PC-9 (cell line): Measurements from ENCODE around the gene SP140. TPM values are rescaled to one million over a fixed set of nuclear protein-coding genes. Genes with fewer than 3 reads are reported as not detected.

ENCODE experiments used
- BruUV-seq: library from RNA; stranded (reverse); fragments of 400-500 nt; replicated peaks from 2 replicates; lab custom pipeline; 2021; lab: Mats Ljungman, UMichigan
- CTCF ChIA-PET: fragments of 300-600 bp; sonication (Branson Sonifier 250); formaldehyde crosslinking; loops from one replicate; lab custom pipeline; 2022; ENCODE audit warnings: antibody characterized with exemption; lab: Charles Lee
- POLR2A ChIA-PET: fragments of 300-600 bp; sonication (Branson Sonifier 250); formaldehyde crosslinking; loops from one replicate; lab custom pipeline; 2022; ENCODE audit warnings: antibody characterized with exemption; ENCODE audit not compliant: unreplicated experiment; lab: Charles Lee
- DNase-seq, 2 experiments: peaks; one replicate each; pipeline versions ENCODE4 v3.0.0 to v3.0.0-alpha.2; 2015 to 2022; ENCODE audit warnings: mixed read lengths in 1 of 2
- H2AFZ ChIP-seq: fragments of 200-600 bp; sonication (generic); 2 replicates; pipeline ENCODE4 v1.8.1; 2017; ENCODE audit warnings: antibody characterized with exemption
- H3F3A ChIP-seq: fragments of 200-600 bp; sonication (generic); 2 replicates; pipeline ENCODE4 v1.8.1; 2017; ENCODE audit warnings: antibody characterized with exemption, mild to moderate bottlenecking, low read depth; ENCODE audit not compliant: insufficient read depth
- H3K27ac ChIP-seq: fragments of 200-600 bp; sonication (generic); 2 replicates; pipeline ENCODE4 v1.6.1; 2016; ENCODE audit warnings: mixed run types
- H3K27me3 ChIP-seq: fragments of 200-600 bp; sonication (generic); 2 replicates; pipeline ENCODE4 v1.6.1; 2016; ENCODE audit warnings: low read depth, mixed run types; ENCODE audit not compliant: insufficient read depth
- H3K36me3 ChIP-seq: fragments of 200-600 bp; sonication (generic); 2 replicates; pipeline ENCODE4 v1.6.1; 2016; ENCODE audit warnings: low read depth, mixed run types
- H3K4me1 ChIP-seq: fragments of 200-600 bp; sonication (generic); replicated peaks from 2 replicates; pipeline ENCODE4 v1.6.1; 2016; ENCODE audit warnings: mixed run types; ENCODE audit not compliant: insufficient read depth
- H3K4me2 ChIP-seq: fragments of 200-600 bp; sonication (generic); 2 replicates; pipeline ENCODE4 v1.6.1; 2017; ENCODE audit warnings: mixed run types
- H3K4me3 ChIP-seq: fragments of 200-600 bp; sonication (generic); 2 replicates; pipeline ENCODE4 v1.6.1; 2016; ENCODE audit warnings: mixed run types
- H3K79me2 ChIP-seq: fragments of 200-600 bp; sonication (generic); 2 replicates; pipeline ENCODE4 v1.6.1; 2017; ENCODE audit warnings: low read depth, mixed run types
- H3K9me2 ChIP-seq: fragments of 200-600 bp; sonication (generic); 2 replicates; pipeline ENCODE4 v1.8.1; 2017; ENCODE audit warnings: mild to moderate bottlenecking; ENCODE audit not compliant: insufficient read depth
- H3K9me3 ChIP-seq: fragments of 200-600 bp; sonication (generic); 2 replicates; pipeline ENCODE4 v1.8.1; 2016; ENCODE audit warnings: low read depth; ENCODE audit not compliant: insufficient read depth
- H4K20me1 ChIP-seq: fragments of 200-600 bp; sonication (generic); 2 replicates; pipeline ENCODE4 v1.8.1; 2017; ENCODE audit not compliant: insufficient read depth
- EZH2 ChIP-seq: fragments of 200-600 bp; sonication (generic); IDR thresholded peaks from 2 replicates; pipeline ENCODE4 v1.8.0; 2017; ENCODE audit warnings: antibody characterized with exemption, low read depth
- intact Hi-C: fragments of 100-400 bp; cut with micrococcal nuclease; formaldehyde crosslinking; loops from one replicate; pipeline ENCODE4 v1.10.0; 2022; ENCODE audit not compliant: unreplicated experiment
- total RNA-seq: library from RNA; stranded (reverse); gene quantifications from 2 replicates; pipeline ENCODE4 v1.2.3, GENCODE V29; 2021
- TF ChIP-seq, protein P1 (sequence below): fragments of 200-600 bp; sonication (generic); conservative IDR thresholded peaks from 2 replicates; pipeline ENCODE4 v1.6.1; 2017; ENCODE audit warnings: mixed run types, antibody characterized with exemption, mild to moderate bottlenecking, moderate library complexity

SP140 gene
- total RNA-seq, 1 experiment from 2014 or later: 0.83 TPM

DNA sequence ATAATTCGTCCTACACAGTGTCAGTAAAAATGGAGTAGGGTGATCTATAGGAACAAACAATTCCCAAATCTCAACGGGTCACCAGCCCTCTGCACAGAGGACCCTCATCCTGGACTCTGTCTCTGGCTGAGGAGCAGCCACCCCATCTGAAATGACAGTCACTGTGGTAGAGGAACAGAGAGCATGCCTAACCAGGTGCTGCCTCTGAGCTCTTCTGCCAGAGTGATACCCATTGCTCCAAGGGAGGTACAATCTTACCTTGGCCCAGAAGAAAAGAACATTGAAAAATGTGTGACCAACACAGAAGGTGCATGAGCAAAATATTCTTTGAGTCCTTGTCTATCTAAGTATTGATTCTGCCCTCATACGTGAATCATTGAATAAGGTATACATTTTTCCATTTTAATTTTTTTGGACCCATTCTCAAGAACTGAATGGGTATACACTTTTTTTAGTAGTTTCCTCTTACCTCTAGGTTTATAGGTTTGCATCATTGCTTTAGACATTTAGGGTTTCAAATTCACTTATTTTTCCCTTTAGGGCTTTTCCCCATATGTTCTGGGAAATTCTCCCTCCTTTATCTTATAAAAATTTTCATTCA is 8.7 kb downstream of the SP140 start:
- intact Hi-C loops: no loop called here
- peaks cover 18% of the 10 kb centered on the region; the same call in 1 of the 2 replicates for H3K9me3 ChIP-seq
- H3K9me2 ChIP-seq: no peaks in the 10 kb centered on the region
- TF ChIP-seq, protein P1, sequence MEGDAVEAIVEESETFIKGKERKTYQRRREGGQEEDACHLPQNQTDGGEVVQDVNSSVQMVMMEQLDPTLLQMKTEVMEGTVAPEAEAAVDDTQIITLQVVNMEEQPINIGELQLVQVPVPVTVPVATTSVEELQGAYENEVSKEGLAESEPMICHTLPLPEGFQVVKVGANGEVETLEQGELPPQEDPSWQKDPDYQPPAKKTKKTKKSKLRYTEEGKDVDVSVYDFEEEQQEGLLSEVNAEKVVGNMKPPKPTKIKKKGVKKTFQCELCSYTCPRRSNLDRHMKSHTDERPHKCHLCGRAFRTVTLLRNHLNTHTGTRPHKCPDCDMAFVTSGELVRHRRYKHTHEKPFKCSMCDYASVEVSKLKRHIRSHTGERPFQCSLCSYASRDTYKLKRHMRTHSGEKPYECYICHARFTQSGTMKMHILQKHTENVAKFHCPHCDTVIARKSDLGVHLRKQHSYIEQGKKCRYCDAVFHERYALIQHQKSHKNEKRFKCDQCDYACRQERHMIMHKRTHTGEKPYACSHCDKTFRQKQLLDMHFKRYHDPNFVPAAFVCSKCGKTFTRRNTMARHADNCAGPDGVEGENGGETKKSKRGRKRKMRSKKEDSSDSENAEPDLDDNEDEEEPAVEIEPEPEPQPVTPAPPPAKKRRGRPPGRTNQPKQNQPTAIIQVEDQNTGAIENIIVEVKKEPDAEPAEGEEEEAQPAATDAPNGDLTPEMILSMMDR: no peak
- TF ChIP-seq EZH2: no peak
- 0 out of 2 replicates have a peak overlapping the region, but pooled peaks have one; percentile 8 for H2AFZ ChIP-seq
- no peak overlapping the region for H3K27ac ChIP-seq
- no peak overlapping the region for H3K4me2 ChIP-seq
- H3K79me2 ChIP-seq: no peaks in the 10 kb centered on the region
- no peaks in the 10 kb centered on the region for H4K20me1 ChIP-seq
- POLR2A ChIA-PET: no interaction called here
- BruUV-seq: no TSS peak
- H3K36me3 ChIP-seq: no peaks in the 10 kb centered on the region
- CTCF ChIA-PET: no interaction called here
- no peaks in the 10 kb centered on the region for H3K27me3 ChIP-seq
- H3K4me1 ChIP-seq: peaks cover 14% of the 10 kb centered on the region
- DNase-seq: no peak
- 0 out of 2 replicates have a peak, but pooled peaks cover 4% of the 10 kb centered on the region for H3F3A ChIP-seq
- H3K4me3 ChIP-seq: no peak overlapping the region

DNA sequence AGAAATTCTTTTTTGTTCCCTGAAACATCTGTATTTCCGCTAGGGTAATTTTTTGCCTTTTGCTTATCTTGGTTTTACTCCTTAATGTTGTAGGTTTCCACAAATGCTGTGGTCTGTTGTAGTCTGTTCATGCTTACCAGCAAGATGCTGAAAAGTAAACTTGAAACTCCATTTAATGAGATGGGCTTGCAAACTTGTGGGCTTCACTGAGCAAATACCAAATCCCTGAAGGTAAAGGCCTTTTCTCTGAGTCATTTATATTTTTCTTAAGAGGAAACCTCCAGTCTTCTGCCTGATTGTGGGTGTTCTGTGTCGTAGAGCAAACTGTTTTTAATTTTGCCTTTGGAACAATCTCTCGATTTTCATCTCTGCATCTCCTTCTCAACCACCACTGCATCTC is 9.3 kb downstream of the SP140 start:
- no peaks in the 10 kb centered on the region for H4K20me1 ChIP-seq
- intact Hi-C loops: no loop called here
- TF ChIP-seq, protein P1: no peak
- TF ChIP-seq EZH2: no peak
- no peaks in the 10 kb centered on the region for H3K79me2 ChIP-seq
- H3K27me3 ChIP-seq: no peaks in the 10 kb centered on the region
- peaks cover 18% of the 10 kb centered on the region; the same call in 1 of the 2 replicates for H3K9me3 ChIP-seq
- H3K9me2 ChIP-seq: no peaks in the 10 kb centered on the region
- no peak for DNase-seq
- BruUV-seq: no TSS peak
- no peak overlapping the region for H3K4me3 ChIP-seq
- no peak overlapping the region for H3K27ac ChIP-seq
- H3K4me1 ChIP-seq: peaks cover 11% of the 10 kb centered on the region
- ChIA-PET POLR2A (no interaction called here), CTCF (no interaction called here)
- H2AFZ ChIP-seq: 0 out of 2 replicates have a peak overlapping the region, but pooled peaks have one; percentile 8
- H3K4me2 ChIP-seq: no peak overlapping the region
- 0 out of 2 replicates have a peak, but pooled peaks cover 4% of the 10 kb centered on the region for H3F3A ChIP-seq
- H3K36me3 ChIP-seq: no peaks in the 10 kb centered on the region

DNA sequence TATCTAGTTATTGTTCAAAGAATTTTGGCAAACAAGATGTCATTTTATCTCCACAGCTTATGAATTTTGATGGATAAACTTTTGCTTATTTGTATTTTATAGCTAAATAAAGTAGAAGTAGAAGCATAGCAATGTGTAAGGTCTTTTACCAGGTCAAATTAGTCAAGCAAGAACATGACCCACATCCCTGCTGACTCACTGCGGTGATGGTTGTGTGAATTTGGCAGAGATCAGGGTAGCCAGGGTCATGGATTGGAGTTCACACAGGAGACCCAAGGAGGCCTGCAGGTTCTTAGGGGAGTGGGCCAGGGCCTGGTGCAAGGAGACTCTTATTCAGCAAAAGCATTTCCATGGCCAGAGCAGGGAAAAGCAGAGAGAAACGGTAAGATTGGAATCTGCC is 18.7 kb downstream of the SP140 start:
- no peaks in the 10 kb centered on the region for H3K79me2 ChIP-seq
- POLR2A ChIA-PET: no interaction called here
- H4K20me1 ChIP-seq: no peaks in the 10 kb centered on the region
- intact Hi-C loops: no loop called here
- H3K9me3 ChIP-seq: no peaks in the 10 kb centered on the region
- H3K9me2 ChIP-seq: no peaks in the 10 kb centered on the region
- no peaks in the 10 kb centered on the region for H3K36me3 ChIP-seq
- H2AFZ ChIP-seq: no peak overlapping the region
- BruUV-seq: no TSS peak
- H3K27ac ChIP-seq: no peak overlapping the region
- no peaks in the 10 kb centered on the region for H3K27me3 ChIP-seq
- no peak overlapping the region for H3K4me3 ChIP-seq
- no peaks in the 10 kb centered on the region for H3K4me1 ChIP-seq
- no peak overlapping the region for H3K4me2 ChIP-seq
- CTCF ChIA-PET: no interaction called here
- no peak for DNase-seq
- TF ChIP-seq EZH2: no peak
- TF ChIP-seq, protein P1: no peak
- no peaks in the 10 kb centered on the region for H3F3A ChIP-seq
